Tibial nerve (tissue), 4 donors: ENCODE measurements around the gene STAB2. TPM values are rescaled to one million over a fixed set of nuclear protein-coding genes. Genes with fewer than 3 reads are reported as not detected.

ENCODE experiments used
- DNase-seq, 2 donors: peaks; one replicate each; pipeline ENCODE4 v3.0.0-alpha.2; 2019; ENCODE audit warnings: low spot score in 2 of 2
- H3K27ac ChIP-seq, 4 donors: fragments of 200-600 bp; sonication (generic) in 3 of 4; one replicate each; pipeline ENCODE4 v1.5.1; 2017 to 2019; ENCODE audit warnings: mild to moderate bottlenecking in 1 of 4
- H3K27me3 ChIP-seq, 2 donors: fragments of 200-600 bp; sonication (generic) in 1 of 2; one replicate each; pipeline versions ENCODE4 v1.5.1 to v1.6.0; 2017 to 2019
- H3K36me3 ChIP-seq, 3 donors: fragments of 200-600 bp; sonication (generic); one replicate each; pipeline ENCODE4 v1.5.1; 2018 to 2019
- H3K4me1 ChIP-seq, 4 donors: fragments of 200-600 bp; sonication (generic) in 3 of 4; one replicate each; pipeline ENCODE4 v1.5.1; 2017 to 2019
- H3K4me3 ChIP-seq, 4 donors: fragments of 200-600 bp; sonication (generic) in 3 of 4; one replicate each; pipeline ENCODE4 v1.5.1; 2017 to 2019; ENCODE audit warnings: mild to moderate bottlenecking in 1 of 4, moderate library complexity in 1 of 4
- H3K9me3 ChIP-seq, 4 donors: fragments of 200-600 bp; sonication (generic) in 3 of 4; one replicate each; pipeline ENCODE4 v1.5.1; 2017 to 2019
- CTCF ChIP-seq, 5 experiments: fragments of 200-600 bp in 3 of 5; fragments of 450-650 bp in 2 of 5; sonication (generic) in 3 of 5; IDR thresholded peaks; one replicate each; pipeline ENCODE4 v1.5.1; 2016 to 2019; ENCODE audit warnings: antibody characterized with exemption in 5 of 5, mild to moderate bottlenecking in 3 of 5, moderate library complexity in 2 of 5
- EP300 ChIP-seq, 2 donors: sonication (generic); formaldehyde crosslinking; IDR thresholded peaks; one replicate each; pipeline ENCODE4 v1.6.1; 2017; ENCODE audit warnings: antibody characterized with exemption in 2 of 2, mild to moderate bottlenecking in 1 of 2
- POLR2A ChIP-seq, 2 donors: fragments of 450-650 bp; IDR thresholded peaks; one replicate each; pipeline ENCODE4 v1.6.1; 2017; ENCODE audit warnings: antibody characterized with exemption in 2 of 2, mild to moderate bottlenecking in 2 of 2, moderate library complexity in 2 of 2
- WGBS, 2 donors: methylation state at CpG; one replicate each; pipeline ENCODE4 v1.1.5; 2018; 5-methylcytosine and 5-hydroxymethylcytosine counted together
- total RNA-seq, 4 donors: library from RNA; depleted of rRNA; stranded (reverse); fragments of >200 nt; gene quantifications; one replicate each; pipeline ENCODE4 v1.1.0, GENCODE V29; 2016

Gene STAB2
- total RNA-seq, 4 donors from 2014 or later = 0.20 TPM; not detected in 3

- TF ChIP-seq EP300 (IDR thresholded peaks at IDR 0.05) (no peak), POLR2A (IDR thresholded peaks at IDR 0.05) (no peak), CTCF (IDR thresholded peaks at IDR 0.05) (no peak)
- Histone ChIP-seq H3K27me3 (no peaks in the 10 kb centered on the region), H3K27ac (no peak overlapping the region), H3K4me1 (peaks cover 0 to 11% (median 0%) of the 10 kb centered on the region in 4 donors), H3K36me3 (no peaks in the 10 kb centered on the region), H3K9me3 (no peaks in the 10 kb centered on the region), H3K4me3 (no peak overlapping the region)
- WGBS, 2 donors = 72 to 79% methylated on average over 2 of the region's 2 CpGs
- DNase-seq = no peak
Measured at GRCh38 chr12:103578926-103579325, 8.1 kb upstream of the STAB2 start.

GRCh38 chr12:103580026-103580425 is 7.0 kb upstream of the STAB2 start:
- Histone ChIP-seq H3K9me3 (no peaks in the 10 kb centered on the region), H3K27ac (no peak overlapping the region), H3K27me3 (no peaks in the 10 kb centered on the region), H3K4me1 (peaks cover 0 to 8% (median 0%) of the 10 kb centered on the region in 4 donors), H3K36me3 (no peaks in the 10 kb centered on the region), H3K4me3 (no peak overlapping the region)
- no peak for DNase-seq
- WGBS, 2 donors = 32 to 71% methylated on average over 1 of the region's 1 CpG
- TF ChIP-seq CTCF (IDR thresholded peaks at IDR 0.05) (no peak), POLR2A (IDR thresholded peaks at IDR 0.05) (no peak), EP300 (IDR thresholded peaks at IDR 0.05) (no peak)

- Histone ChIP-seq H3K4me3 (no peak overlapping the region), H3K4me1 (no peaks in the 10 kb centered on the region), H3K9me3 (no peaks in the 10 kb centered on the region), H3K27me3 (no peaks in the 10 kb centered on the region), H3K36me3 (no peaks in the 10 kb centered on the region), H3K27ac (no peak overlapping the region)
- TF ChIP-seq POLR2A (IDR thresholded peaks at IDR 0.05) (no peak), CTCF (IDR thresholded peaks at IDR 0.05) (no peak), EP300 (IDR thresholded peaks at IDR 0.05) (no peak)
- WGBS, 2 donors = 13 to 28% methylated on average over 1 of the region's 1 CpG
- no peak for DNase-seq
Measured at GRCh38 chr12:103583008-103583407, 4.1 kb upstream of the STAB2 start.

GRCh38 chr12:103586132-103586531 is 941 bp upstream of the STAB2 start:
- no peaks in the 10 kb centered on the region for H3K27me3 ChIP-seq
- DNase-seq = no peak
- H3K4me3 ChIP-seq = no peak overlapping the region
- no peak for TF ChIP-seq POLR2A (IDR thresholded peaks at IDR 0.05)
- TF ChIP-seq CTCF (IDR thresholded peaks at IDR 0.05) = no peak
- TF ChIP-seq EP300 (IDR thresholded peaks at IDR 0.05) = no peak
- no peak overlapping the region for H3K27ac ChIP-seq
- 34 to 55% methylated on average over 1 of the region's 1 CpG for WGBS, 2 donors
- H3K36me3 ChIP-seq = no peaks in the 10 kb centered on the region
- no peaks in the 10 kb centered on the region for H3K4me1 ChIP-seq
- H3K9me3 ChIP-seq = no peaks in the 10 kb centered on the region

- H3K27ac ChIP-seq = no peak overlapping the region
- TF ChIP-seq POLR2A (IDR thresholded peaks at IDR 0.05) (no peak), CTCF (IDR thresholded peaks at IDR 0.05) (no peak), EP300 (IDR thresholded peaks at IDR 0.05) (no peak)
- H3K36me3 ChIP-seq = no peaks in the 10 kb centered on the region
- no peak overlapping the region for H3K4me3 ChIP-seq
- H3K27me3 ChIP-seq = no peaks in the 10 kb centered on the region
- no peaks in the 10 kb centered on the region for H3K9me3 ChIP-seq
- H3K4me1 ChIP-seq = no peaks in the 10 kb centered on the region
- no peak for DNase-seq
Measured at GRCh38 chr12:103588680-103589079, 1.6 kb downstream of the STAB2 start.
